HT1080 (cell line): Measurements from ENCODE around the gene SEC16B. TPM values are rescaled to one million over a fixed set of nuclear protein-coding genes. Genes with fewer than 3 reads are reported as not detected.
"Not testable (repeated sequence)": the region's sequence is repeated elsewhere in the genome, so short reads cannot be mapped to it uniquely, and the experiment has no call there.

Source experiments
- DNase-seq: peaks from one replicate; pipeline ENCODE4 v3.0.0-alpha.2; 2015; ENCODE audit warnings: low read depth
- polyA plus RNA-seq, 2 experiments: library from polyadenylated mRNA; depleted of rRNA; stranded (reverse); fragments of >200 nt; gene quantifications; 2 replicates each; pipeline ENCODE4 v1.2.3, GENCODE V29; 2015
- total RNA-seq: library from RNA; depleted of rRNA; stranded (reverse); fragments of >200 nt; shearing (Covaris generic); gene quantifications from 2 replicates; pipeline ENCODE4 v1.2.3, GENCODE V29; 2014; rRNA removed

Gene SEC16B, protein sequence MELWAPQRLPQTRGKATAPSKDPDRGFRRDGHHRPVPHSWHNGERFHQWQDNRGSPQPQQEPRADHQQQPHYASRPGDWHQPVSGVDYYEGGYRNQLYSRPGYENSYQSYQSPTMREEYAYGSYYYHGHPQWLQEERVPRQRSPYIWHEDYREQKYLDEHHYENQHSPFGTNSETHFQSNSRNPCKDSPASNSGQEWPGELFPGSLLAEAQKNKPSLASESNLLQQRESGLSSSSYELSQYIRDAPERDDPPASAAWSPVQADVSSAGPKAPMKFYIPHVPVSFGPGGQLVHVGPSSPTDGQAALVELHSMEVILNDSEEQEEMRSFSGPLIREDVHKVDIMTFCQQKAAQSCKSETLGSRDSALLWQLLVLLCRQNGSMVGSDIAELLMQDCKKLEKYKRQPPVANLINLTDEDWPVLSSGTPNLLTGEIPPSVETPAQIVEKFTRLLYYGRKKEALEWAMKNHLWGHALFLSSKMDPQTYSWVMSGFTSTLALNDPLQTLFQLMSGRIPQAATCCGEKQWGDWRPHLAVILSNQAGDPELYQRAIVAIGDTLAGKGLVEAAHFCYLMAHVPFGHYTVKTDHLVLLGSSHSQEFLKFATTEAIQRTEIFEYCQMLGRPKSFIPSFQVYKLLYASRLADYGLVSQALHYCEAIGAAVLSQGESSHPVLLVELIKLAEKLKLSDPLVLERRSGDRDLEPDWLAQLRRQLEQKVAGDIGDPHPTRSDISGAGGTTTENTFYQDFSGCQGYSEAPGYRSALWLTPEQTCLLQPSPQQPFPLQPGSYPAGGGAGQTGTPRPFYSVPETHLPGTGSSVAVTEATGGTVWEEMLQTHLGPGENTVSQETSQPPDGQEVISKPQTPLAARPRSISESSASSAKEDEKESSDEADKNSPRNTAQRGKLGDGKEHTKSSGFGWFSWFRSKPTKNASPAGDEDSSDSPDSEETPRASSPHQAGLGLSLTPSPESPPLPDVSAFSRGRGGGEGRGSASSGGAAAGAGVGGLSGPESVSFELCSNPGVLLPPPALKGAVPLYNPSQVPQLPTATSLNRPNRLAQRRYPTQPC
- total RNA-seq, result 0.59 and 1.5 TPM in 2 replicates
- polyA plus RNA-seq (2015; cell fraction: cytosol; rRNA removed), result 0.90 and 0.97 TPM in 2 replicates
- 1.6 TPM in 2 replicates for polyA plus RNA-seq (2015; cell fraction: nucleus; rRNA removed)

DNA sequence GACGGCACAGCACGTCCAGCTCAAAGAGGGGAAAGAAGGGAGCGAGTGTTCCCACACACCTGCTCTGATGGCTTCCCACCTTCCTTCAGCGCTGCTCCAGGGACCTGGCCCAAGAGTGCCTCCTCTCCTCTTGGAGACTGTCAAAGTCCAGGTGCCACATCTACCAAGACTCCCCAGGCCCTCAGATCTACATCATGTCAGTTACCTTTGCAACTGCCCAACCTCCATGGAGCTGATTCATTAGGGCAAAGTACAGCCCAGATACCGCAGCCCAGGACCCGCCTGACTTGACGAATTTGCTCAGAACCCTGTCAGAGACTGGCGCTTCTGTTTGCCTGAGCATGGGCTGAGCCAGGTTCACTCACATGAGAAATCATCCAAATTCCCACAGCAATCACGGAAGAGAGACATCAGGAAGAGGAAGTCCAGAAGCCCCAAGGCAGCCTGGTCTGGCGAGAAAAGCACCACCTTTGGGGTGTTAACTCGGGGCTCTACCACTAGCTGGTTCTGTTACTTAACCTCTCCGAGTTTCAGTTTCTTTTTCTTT, at the start of gene SEC16B:
SEC16B (minus strand) TSS at position 234 of the 547 bp plus-strand sequence. CDS start 2,077 bp downstream, outside the sequence.
- no peak for DNase-seq

GRCh38 chr1:178019622-178020021, 49.8 kb upstream of the SEC16B start:
- no peak for DNase-seq

DNA sequence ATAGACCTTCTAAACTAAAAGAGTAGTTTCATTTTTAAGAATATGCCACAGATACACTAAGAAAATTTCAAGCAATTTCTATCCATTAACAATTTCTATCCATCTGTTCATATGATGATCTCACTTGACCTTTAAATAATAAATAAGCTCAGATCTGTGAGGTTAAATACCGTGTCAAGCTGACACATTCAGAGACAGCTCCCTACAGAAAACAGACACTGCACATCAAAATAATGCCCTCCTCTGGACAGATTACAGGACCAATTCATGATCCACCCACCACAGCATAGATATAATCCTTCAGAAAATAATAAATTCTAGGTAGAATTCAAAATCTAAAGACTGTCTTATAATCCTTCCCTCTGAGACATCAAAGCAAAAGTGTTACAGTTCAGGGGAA, 49.4 kb upstream of the SEC16B start:
- DNase-seq, result no peak

- DNase-seq, result no peak
These were observed 47.7 kb upstream of the SEC16B start for GRCh38 chr1:178017517-178017916.

- no peak for DNase-seq
These were observed 42.1 kb upstream of the SEC16B start for GRCh38 chr1:178011864-178012503.

DNA sequence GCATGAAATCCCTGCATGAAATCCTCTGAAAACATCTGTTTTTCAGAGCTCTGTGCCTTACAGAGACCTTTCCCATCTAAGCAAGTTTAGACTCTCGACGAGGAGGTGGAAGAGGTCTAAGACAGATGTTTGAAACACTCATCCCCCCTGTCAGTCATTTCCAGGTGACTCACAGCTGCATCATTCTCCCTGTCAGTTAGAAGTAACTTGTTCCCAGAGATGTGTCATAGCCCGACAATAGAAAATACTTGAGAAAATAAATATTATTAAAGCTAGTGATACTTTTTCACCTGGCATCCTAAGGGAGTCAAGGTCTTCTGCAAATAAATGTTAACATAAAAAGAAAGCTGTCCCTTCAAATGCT, 41.6 kb upstream of the SEC16B start:
- peak; percentile 94 for DNase-seq

GRCh38 chr1:178010674-178011464, 41.0 kb upstream of the SEC16B start:
- no peak for DNase-seq

- no peak for DNase-seq
These were observed 36.2 kb upstream of the SEC16B start for GRCh38 chr1:178006043-178006442.

DNA sequence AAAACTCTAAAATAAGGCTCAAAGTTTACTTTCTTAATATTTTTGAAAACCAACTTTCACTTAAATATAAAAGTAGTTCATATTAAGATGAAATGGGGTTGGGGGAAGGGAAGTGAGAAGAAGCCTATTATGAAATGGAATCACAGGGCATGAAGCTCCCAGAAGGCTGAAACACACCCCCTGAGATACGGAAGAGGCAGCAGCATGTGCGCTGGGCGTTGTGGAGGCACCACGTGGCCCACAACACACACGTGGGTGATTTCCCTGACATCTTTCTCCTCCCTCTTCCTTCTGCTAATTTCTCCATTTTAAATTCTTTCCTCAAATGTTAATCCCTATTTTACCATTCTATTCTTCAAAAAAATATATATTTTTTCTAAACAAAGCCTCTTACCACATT, 35.6 kb upstream of the SEC16B start:
- no peak for DNase-seq

- peak; percentile 75 for DNase-seq
These were observed 35.1 kb upstream of the SEC16B start for GRCh38 chr1:178004926-178005391.

- no peak for DNase-seq
These were observed 29.1 kb upstream of the SEC16B start for GRCh38 chr1:177998696-177999631.

DNA sequence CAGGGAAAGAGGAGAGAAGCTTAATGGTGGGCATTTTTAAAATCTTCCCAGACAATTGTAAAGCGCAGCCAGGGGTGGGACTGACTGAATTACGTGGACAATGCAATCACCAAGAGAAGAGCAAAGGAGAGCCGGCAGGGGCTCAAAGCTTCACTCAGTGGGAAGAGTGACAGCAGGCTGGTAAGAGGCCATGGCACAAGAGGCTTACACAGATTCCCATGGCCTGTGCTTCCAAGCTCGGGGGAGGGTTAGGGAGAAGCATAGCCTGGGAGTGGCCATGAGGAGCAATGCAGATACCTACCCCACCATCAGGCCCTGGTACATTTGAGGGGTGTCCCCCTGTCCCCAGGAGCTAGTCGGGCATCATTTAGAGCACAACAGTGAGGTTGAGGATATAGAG, 27.1 kb upstream of the SEC16B start:
- no peak for DNase-seq

GRCh38 chr1:177995369-177995768, 25.5 kb upstream of the SEC16B start:
- DNase-seq, result no peak

- DNase-seq, result not testable (repeated sequence)
These were observed 16.4 kb upstream of the SEC16B start for GRCh38 chr1:177986281-177986680.

GRCh38 chr1:177984761-177985160, 14.9 kb upstream of the SEC16B start:
- DNase-seq, result no peak

DNA sequence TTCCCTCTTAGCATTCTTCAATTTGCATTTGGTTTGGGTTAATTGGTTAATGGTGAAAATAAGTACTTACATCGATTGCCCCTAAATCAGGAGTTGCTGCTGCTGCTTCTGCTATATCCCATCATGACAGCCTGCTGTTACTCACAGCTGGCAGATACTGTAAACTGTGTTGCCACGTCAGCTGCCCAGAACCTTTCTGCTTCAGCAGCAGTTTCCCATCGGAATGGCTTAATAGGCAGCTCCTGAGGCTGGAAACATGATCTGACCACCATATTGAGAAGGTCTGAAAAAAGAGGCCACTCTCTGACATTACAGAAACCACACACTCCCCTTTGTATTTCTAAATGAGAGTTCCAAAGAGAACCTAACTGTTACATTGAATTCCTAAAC, 14.3 kb upstream of the SEC16B start:
- peak; percentile 85 for DNase-seq

DNA sequence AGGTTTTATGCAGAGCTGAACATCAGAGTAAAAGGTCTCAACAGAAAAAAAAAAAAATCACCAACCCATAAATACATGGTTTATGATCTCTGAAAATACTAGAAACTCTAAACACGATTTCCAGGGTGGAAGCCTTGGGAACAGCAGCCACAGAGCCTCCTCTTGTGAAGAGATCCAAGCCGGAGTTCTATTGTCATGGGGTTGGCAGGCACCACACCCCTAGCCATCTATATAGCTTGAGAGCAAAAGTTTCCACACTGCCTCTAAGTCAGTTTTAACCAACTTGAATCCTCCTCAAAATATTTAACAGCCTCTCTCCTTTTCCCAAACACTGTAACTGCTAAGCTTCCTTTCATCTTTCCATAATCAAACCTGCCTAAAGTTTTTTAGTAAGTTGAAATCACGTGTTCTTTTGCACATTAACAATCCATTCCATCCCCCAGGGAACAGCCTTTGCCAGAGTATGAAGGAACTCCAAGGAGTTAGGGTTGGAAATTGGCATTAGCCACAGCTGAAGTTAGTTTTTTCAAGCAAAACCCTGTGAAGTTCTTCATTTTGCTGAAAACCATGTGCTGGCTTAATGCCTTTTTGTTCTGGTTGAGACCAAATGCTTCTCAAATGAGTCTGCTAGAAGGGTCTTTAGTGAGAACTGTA, 13.8 kb upstream of the SEC16B start:
- no peak for DNase-seq

DNA sequence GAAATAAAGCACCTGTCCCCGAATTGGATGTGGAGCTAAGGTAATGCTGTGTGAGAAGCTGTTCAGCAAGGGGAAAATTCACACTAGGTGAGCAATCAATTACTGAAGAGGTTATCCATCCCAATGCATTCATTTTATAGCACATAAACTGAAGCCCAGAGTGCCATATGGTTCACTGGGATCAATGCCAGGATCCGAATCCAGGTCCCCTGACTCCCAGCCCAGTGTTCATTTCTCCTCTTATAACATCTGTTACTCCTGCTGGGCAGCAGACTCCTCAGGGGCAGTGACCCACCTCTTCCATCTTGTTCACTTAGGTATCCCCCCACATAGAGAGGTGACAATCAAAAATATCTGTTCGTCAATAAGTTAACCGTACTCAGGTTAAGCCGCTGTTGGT, 13.2 kb upstream of the SEC16B start:
- no peak for DNase-seq
